ENCODE data around the gene FBXL16.

- no peak for TF ChIP-seq JUNB (IDR thresholded peaks at IDR 0.05; ENCODE audit: unreplicated experiment)
- no peak for TF ChIP-seq EZH2phosphoT487 (IDR thresholded peaks at IDR 0.05; ENCODE audit: unreplicated experiment)
These were observed 20.5 kb upstream of the FBXL16 start for GRCh38 chr16:726188-726437.

Measured in GM23338 (cell line).